ENCODE results near the gene B3GNT8.
"Not testable (repeated sequence)": the region's sequence is repeated elsewhere in the genome, so short reads cannot be mapped to it uniquely, and the experiment has no call there.

Gene B3GNT8

GRCh38 chr19:41391618-41392017, 35.6 kb downstream of the B3GNT8 start:
- DNase-seq (ENCODE audit: low read depth): no peak

GRCh38 chr19:41386442-41386841, 40.7 kb downstream of the B3GNT8 start:
- DNase-seq (ENCODE audit: low read depth): no peak

GRCh38 chr19:41384351-41384750, 42.8 kb downstream of the B3GNT8 start:
- no peak for DNase-seq (ENCODE audit: low read depth)

GRCh38 chr19:41381536-41381935, 45.6 kb downstream of the B3GNT8 start:
- not testable (repeated sequence) for DNase-seq (ENCODE audit: low read depth)

- no peak for DNase-seq (ENCODE audit: low read depth)
Measured at GRCh38 chr19:41377977-41378709, 49.0 kb downstream of the B3GNT8 start.

GRCh38 chr19:41376998-41377365, 50.2 kb downstream of the B3GNT8 start:
- DNase-seq (ENCODE audit: low read depth): no peak

GRCh38 chr19:41376241-41376997, 50.8 kb downstream of the B3GNT8 start, which contains the start of gene TMEM91:
Gene TMEM91, plus strand, starts transcription at chr19:41376533. Its CDS starts 1,777 bp downstream, at chr19:41378310.
- DNase-seq (ENCODE audit: low read depth): no peak
